COLO829 (cell line): ENCODE results near the gene FOXL2.

Experiments
- DNase-seq: peaks from one replicate; pipeline ENCODE4 v3.0.0; 2012; ENCODE audit warnings: low spot score

FOXL2 gene

DNA sequence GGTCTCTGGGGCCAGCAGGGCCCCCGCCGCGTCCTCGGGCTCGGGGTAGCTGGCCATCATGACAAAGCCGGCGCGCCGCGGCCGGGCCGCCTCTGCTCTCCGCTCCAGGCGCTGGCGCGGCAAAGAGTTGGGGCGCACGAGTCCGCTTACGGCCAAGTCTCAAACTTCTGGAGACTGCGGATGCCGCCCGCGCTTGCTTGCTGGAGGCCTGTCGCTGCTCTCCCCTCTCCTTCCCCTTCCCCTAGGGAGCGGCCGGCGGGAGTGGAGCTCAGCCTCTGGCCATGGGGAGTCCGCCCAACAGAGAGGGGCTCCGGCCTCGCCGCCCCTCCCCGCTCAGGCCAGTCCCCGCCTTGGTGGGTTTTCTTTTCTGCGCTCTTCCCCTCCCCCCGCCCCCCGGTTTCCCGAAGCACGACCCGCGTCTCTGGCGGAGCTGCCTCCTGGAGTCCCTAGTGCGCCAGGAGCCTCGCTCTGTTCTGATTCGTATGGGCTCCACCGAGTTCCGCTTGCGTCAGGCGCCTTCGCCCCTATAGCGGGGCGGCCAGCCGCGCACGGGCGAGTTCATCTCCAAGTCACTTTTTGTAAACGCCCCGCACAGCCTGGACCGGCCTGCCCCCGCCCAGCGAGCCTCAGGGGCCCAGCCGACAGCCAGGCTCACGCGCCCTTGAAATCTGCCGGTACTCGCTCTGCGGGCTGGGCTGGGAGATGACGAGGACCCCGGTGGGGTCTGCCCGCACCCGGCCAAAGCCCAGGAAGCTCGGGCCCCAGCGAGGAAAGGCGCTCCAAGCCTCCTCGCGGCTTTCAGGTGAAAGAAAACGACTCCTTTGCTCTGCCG, at the start of gene FOXL2, which contains the start of gene FOXL2NB:
TSS of gene FOXL2 (minus strand) at position 475 of the 832 bp plus-strand sequence. CDS start at position 60, 415 bp downstream.
TSS of gene FOXL2NB (plus strand) at position 555 of the 832 bp plus-strand sequence. CDS start at position 703, 148 bp downstream.
- no peak for DNase-seq

GRCh38 chr3:138995706-138996105, 48.8 kb upstream of the FOXL2 start:
- no peak for DNase-seq

DNA sequence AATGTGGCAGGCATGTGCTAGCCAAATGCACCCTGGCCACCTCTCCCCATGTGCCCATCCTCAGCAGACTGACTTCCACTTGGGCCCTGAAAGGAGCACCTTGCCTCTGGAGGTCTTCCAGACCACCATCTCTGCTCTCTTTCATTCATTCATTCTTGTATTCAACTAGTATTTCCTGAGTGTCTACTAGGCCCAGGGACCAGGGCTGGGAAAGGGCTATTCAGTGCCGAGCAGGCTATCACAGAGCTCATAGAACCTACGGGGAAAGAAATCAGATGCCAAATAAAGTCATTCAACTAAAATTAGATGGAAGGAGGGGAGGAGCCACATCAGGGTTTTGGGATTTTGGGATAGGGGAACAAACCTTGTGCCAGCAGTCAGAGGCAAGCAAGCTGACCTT, 40.2 kb upstream of the FOXL2 start:
- no peak for DNase-seq

DNA sequence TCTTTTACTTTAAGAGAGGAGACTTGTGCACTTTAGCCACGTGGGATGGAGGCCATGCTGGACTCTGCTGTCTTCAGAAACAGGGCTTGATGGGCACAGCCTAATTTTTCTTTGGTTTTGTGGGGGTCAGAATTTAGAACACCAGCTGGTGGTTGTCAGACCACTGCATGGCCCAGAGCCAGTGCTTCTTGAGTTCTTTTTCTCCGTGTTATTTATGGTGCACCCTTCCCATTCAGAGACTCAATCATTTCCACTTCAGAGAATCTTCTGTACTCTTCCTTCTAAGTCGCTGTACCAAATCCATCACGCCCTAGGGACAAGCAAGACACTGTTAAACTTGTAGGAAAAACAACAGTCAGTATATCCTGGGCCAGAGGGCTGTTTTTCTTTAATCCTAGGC, 39.0 kb upstream of the FOXL2 start:
- DNase-seq = no peak

- DNase-seq = no peak
These were observed 37.9 kb upstream of the FOXL2 start for GRCh38 chr3:138984816-138985215.

DNA sequence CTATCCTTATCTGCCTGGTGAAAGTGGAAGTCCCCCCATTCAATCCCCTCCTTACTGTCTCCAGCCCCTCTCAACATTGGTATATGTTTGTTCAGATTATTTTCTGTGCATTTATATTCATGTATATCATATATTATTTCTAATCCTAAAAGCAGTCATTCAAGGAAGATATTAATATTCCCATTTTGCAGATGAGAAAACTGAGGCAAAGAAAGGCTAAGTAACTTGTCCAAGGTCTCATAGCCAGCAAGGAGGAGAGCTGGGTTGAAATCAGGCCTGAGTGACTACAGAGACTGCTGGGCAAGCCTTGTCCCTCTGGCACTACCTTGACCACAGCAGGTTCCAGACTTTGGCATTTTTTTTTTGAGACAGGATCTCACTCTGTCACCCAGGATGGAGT, 29.1 kb upstream of the FOXL2 start:
- DNase-seq = no peak

- no peak for DNase-seq
These were observed 28.4 kb upstream of the FOXL2 start for GRCh38 chr3:138975351-138975750.

DNA sequence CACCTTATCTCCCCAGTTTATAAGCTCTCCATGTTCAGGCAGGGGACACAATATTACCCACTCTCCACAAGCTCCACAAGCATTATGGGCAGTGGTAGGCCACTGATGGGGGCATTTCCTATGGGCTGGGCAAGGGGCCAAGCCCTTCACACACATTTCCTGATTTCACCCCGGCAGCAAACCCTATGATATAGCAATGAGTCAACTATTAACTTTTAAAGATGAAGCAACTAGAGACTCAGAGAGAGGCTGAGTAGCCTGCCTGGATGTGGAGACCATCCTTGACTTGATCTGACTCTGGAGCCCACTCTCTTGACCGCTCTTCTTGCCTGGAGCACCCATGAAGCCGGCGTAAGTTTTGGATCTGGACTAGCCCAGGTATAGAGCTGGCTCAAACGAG, 27.5 kb upstream of the FOXL2 start:
- DNase-seq = no peak

DNA sequence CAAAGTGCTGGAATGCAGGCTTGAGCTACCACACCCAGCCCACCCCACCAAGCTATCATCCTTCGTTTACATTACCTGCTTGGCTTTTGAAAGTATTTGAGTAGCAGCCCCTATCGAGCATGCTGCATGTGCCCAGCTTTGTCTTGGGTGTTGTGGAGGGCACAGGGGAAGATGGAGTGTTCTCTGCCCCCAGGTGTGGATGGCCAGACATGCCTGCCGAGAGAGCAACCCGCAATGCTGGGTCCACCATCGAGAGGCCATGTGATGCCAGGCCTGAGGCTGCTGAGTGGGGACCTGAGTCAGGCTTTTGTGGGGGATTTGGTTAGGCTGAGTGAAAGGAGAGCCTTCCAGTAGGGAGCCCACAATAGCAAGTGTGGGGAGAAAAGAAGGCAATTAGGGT, 26.0 kb upstream of the FOXL2 start:
- DNase-seq = no peak

- DNase-seq = no peak
These were observed 24.9 kb upstream of the FOXL2 start for GRCh38 chr3:138971766-138972320.

- DNase-seq = no peak
These were observed 18.0 kb upstream of the FOXL2 start for GRCh38 chr3:138964923-138965322.

DNA sequence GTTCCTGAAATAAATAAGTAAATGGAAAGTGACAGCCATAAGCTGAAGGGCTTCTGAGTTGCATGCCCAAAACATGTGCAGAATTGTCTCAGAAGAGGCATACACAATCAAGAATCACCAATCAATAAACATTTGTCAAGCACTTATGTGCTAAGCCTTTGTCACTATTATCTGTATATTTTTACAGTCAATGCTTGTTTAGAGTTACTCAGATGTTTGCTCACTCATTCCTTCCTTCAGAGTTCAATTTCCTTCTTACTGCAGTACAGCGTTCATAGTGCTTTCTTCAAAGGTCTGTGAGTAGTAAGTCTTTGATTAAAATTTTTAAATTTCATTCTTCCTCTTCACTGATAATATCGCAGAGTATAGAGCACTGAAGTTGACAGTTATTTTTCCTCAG, 17.3 kb upstream of the FOXL2 start:
- DNase-seq = no peak

DNA sequence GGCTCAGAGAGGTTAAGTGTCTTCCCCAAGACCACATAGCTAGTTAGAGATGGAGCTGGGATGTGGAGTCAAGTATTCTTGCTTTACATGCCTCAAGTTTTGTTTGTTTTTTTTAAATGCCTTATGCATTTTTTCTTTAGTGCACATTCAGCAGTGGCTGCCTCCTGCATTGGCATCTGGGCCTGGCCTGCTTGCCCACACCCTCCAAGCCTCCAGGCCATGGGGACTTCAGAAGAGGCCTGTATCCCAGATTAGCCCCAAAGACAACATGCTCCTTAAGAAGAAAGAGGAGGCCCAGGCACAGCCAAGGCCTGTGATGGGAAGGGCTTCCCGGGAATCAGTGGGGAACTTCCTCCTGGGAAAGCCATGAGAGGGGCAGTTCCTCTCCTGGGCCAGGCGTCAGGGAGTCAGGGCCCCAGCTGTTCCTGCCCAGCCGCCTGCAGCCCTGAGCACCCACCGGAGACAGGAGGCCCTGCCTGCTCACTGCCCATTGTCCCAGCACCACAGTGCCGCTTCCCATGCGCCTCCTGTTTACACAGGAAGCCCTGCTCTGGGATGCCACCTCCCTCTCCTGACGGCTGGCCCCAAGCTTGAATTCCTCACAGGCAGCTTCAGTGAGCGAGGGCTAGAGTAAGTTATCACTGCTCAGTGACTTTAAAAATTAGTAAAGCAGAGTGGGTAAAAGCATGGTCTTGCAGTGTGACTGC, 16.1 kb upstream of the FOXL2 start:
- DNase-seq = no peak

DNA sequence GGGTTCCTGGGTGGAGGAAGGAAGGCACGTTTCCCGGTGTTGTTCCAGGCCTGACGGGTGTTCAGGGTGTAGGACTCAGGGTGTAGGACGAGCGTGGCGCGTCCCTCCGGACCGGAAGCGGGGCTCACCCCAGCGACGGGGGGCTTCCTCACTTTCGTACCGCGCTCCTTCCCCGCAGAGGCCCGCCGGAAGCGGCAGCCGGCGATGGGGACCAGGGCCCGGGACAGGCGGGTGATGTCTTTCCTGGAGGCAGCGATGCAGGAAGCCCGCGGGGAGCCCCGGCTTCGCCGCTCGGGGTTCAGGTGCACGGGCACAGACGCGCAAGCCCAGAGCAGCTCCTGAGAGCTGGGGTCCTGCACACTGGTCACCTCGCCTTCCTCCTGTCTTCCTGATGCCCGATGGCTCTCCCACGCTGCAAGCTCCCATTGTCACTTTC, 13.5 kb upstream of the FOXL2 start:
- no peak for DNase-seq

- no peak for DNase-seq
These were observed 3.8 kb upstream of the FOXL2 start for GRCh38 chr3:138950701-138951100.

DNA sequence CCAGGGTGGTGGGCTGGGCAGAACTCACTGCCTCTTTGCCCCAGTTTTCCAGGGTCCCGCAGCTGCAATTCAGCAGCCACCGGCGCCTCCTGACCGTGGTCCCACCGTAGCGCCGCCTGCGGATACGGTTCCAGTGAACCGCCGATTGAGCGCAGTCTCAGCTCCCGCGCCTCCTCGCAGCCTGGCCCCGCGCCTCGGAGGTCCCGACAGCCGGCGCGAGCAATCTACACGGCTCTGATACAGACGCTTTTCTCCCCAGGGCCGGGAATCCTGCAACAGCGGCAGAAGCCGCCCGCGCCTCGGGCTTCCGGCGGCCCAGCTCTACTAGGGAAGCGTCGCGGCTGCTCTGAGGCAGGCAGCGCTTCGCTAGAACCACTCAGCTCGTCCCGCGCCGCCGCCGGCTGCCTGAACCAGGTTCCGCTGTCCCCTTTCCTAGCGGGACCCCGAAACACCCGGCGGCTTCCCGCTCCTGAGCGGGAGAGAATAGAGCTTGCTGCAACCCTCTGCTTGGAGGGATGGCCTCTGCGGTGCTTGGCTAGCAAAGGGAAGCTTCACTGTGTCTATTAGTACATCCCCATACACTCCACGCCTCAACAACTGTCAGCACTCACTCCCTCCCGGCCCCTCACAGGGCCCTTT, 3.2 kb upstream of the FOXL2 start:
- DNase-seq = no peak

GRCh38 chr3:138949445-138950005, 2.6 kb upstream of the FOXL2 start:
- no peak for DNase-seq

DNA sequence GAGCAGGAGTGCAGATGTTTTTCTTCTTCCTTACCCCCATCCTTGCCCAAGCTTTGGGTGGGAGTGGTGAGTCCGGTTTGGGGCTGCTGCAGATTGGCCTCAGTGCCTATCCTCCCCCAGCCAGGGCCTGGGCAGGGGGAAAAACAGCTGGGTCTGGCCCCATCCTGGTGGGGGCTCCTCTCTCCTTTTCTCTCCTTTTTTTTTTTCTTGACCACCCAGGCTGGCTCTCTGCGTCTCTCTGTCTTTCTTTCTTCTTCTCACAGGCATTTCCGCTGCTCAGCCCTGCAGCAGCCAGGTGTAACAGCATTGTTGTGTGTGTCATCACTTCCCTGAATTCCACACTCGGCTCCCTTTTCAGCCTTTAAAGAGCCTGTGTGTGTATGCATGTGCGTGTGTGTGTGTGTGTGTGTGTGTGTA, 2.1 kb upstream of the FOXL2 start:
- no peak for DNase-seq

GRCh38 chr3:138948371-138949001, 1.5 kb upstream of the FOXL2 start:
- no peak for DNase-seq

DNA sequence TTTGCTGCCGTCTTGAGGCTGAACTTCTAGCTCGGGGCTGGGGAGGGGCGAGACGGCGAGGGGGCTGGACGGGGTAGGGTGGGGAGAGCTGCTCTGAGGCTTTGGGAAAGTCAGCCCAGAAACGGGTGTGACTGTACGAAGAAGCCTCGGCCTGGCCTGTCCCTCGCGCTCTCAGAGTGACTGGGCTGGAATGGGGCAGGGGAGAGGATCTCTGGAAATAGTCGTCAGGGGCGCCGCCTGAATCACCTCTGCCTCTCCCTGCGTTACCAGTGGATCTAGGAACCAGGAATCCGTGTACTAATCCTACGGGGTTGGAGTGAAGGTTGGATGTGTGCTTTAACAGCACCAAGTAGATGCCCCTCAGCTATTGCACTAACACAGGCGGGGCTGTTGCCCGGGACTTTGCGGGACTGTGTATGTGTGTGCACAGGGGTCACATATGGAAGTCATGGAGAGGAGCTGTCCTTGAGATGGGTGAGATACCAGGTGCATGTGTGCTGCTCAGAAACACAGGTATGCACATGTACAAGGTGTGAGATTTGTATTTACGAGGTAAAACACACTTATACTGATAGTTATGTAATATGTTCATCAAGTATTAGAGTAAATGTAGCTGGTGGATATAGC, 671 bp upstream of the FOXL2 start:
- no peak for DNase-seq
